HepG2 (cell line): ENCODE measurements around the gene TNFSF8. TPM values are rescaled to one million over a fixed set of nuclear protein-coding genes. Genes with fewer than 3 reads are reported as not detected.
A peak's percentile ranks its signal among the peaks of the same experiment; 100 is the strongest.

Experiments
- ATAC-seq: fragments of 200-7000 bp; cut with Tn5 transposase; 3 replicates; pipeline ENCODE4 v1.9.1; 2020; ENCODE audit warnings: mild to moderate bottlenecking, moderate library complexity
- BruUV-seq: library from RNA; stranded (reverse); fragments of 400-500 nt; replicated peaks from 2 replicates; lab custom pipeline; 2021; lab: Mats Ljungman, UMichigan
- CTCF ChIA-PET: fragments of 300-600 bp; formaldehyde crosslinking; extraction: SDS; loops from one replicate; lab custom pipeline; 2021; ENCODE audit warnings: low total read pairs, inconsistent platforms, low intra/inter-chr PET ratio; lab: Yijun Ruan, JAX
- POLR2A ChIA-PET: fragments of 350-600 bp; sonication (Branson Sonifier 250); formaldehyde crosslinking; loops from one replicate; lab custom pipeline; 2020; ENCODE audit warnings: antibody characterized with exemption, inconsistent platforms; lab: Yijun Ruan, JAX
- DNase-seq: peaks from one replicate; pipeline ENCODE4 v3.0.0-alpha.2; 2015; ENCODE audit warnings: low spot score
- FAIRE-seq: peaks from 3 replicates; lab custom pipeline; 2011; peaks lifted over from hg19 to GRCh38; lab: Jason Lieb, UNC
- H2AFZ ChIP-seq: one replicate; pipeline ENCODE4 v1.6.1; 2011; ENCODE audit warnings: low read length, inconsistent platforms
- H3K27ac ChIP-seq: fragments of 300-600 bp; 3 replicates; pipeline ENCODE4 v1.8.0; 2011; ENCODE audit warnings: mixed run types, mild to moderate bottlenecking, mixed read lengths, low read length, inconsistent platforms; ENCODE audit not compliant: insufficient read depth; ENCODE audit errors: extremely low read length
- H3K27me3 ChIP-seq, 2 experiments: fragments of 200-600 bp in 1 of 2; 2 replicates in 1 of 2; 3 replicates in 1 of 2; pipeline versions ENCODE4 v1.6.0 to v1.8.0; 2011; ENCODE audit warnings: low read length in 2 of 2, mild to moderate bottlenecking in 2 of 2, moderate library complexity in 2 of 2, inconsistent platforms in 1 of 2; ENCODE audit not compliant: insufficient read depth in 2 of 2, control insufficient read depth in 1 of 2
- H3K36me3 ChIP-seq, 2 experiments: fragments of 200-600 bp in 1 of 2; replicated peaks in 1 of 2; 2 replicates in 1 of 2; 3 replicates in 1 of 2; pipeline versions ENCODE4 v1.5.1 to v1.8.0; 2011; ENCODE audit warnings: low read length in 2 of 2, inconsistent platforms in 1 of 2; ENCODE audit not compliant: insufficient read depth in 2 of 2, control insufficient read depth in 1 of 2
- H3K4me1 ChIP-seq: 2 replicates; pipeline ENCODE4 v1.5.1; 2012; ENCODE audit warnings: low read length, inconsistent platforms; ENCODE audit not compliant: insufficient read depth
- H3K4me2 ChIP-seq: 2 replicates; pipeline ENCODE4 v1.6.0; 2011; ENCODE audit warnings: low read depth, low read length, inconsistent platforms
- H3K4me3 ChIP-seq, 3 experiments: fragments of 200-600 bp in 1 of 3; sonication (generic), shearing (Covaris generic) in 1 of 3; replicated peaks in 1 of 3; 2 replicates each; pipeline ENCODE4 v1.5.1; 2011 to 2016; ENCODE audit warnings: low read length in 3 of 3, inconsistent platforms in 2 of 3, low read depth in 2 of 3, mild to moderate bottlenecking in 2 of 3, control low read depth in 1 of 3, mixed read lengths in 1 of 3; ENCODE audit not compliant: insufficient read depth in 1 of 3
- H3K79me2 ChIP-seq: one replicate; pipeline ENCODE4 v1.6.1; 2011; ENCODE audit warnings: low read length, inconsistent platforms; ENCODE audit not compliant: insufficient read depth
- H3K9ac ChIP-seq: 2 replicates; pipeline ENCODE4 v1.6.0; 2011; ENCODE audit warnings: mild to moderate bottlenecking, low read depth, low read length, inconsistent platforms; ENCODE audit not compliant: insufficient read depth
- H3K9me3 ChIP-seq: 2 replicates; pipeline ENCODE4 v1.5.1; 2012; ENCODE audit warnings: mild to moderate bottlenecking, low read length
- H4K20me1 ChIP-seq: 2 replicates; pipeline ENCODE4 v1.6.0; 2011; ENCODE audit warnings: inconsistent platforms, mild to moderate bottlenecking, low read length, moderate library complexity; ENCODE audit not compliant: insufficient read depth
- CEBPB ChIP-seq: IDR thresholded peaks from 2 replicates; pipeline ENCODE4 v1.6.1; 2011; ENCODE audit warnings: low read depth, low read length, improper control_type of control experiment, borderline replicate concordance
- in situ Hi-C: cut with HindIII; loops from 2 replicates; pipeline ENCODE4 v1.10.0; 2017; ENCODE audit warnings: low pct_unique_long_range_greater_than_20kb; ENCODE audit not compliant: extremely low pct_ligation_motif_present
- intact Hi-C: fragments of 100-400 bp; cut with micrococcal nuclease; formaldehyde crosslinking; loops from one replicate; pipeline ENCODE4 v1.10.0; 2022; ENCODE audit not compliant: unreplicated experiment
- polyA plus RNA-seq, 8 experiments: library from polyadenylated mRNA; depleted of rRNA in 3 of 8; stranded (reverse) in 7 of 8; unstranded in 1 of 8; fragments of >200 nt; fragmentation: Illumina TruSeq in 4 of 8; extraction: Trizol in 4 of 8; gene quantifications; 2 replicates each; pipeline versions ENCODE4 v1.2.1 to v1.2.3, GENCODE V29; 2011 to 2016; ENCODE audit warnings: low read depth in 4 of 8, missing spikeins in 1 of 8, mixed read lengths in 1 of 8; ENCODE audit not compliant: insufficient read depth in 1 of 8
- total RNA-seq, 5 experiments: library from RNA; depleted of rRNA; stranded (reverse); fragments of >200 nt; fragmentation: Illumina TruSeq; extraction: Trizol; gene quantifications; 2 replicates each; pipeline ENCODE4 v1.2.3, GENCODE V29; 2016; ENCODE audit warnings: low read depth in 1 of 5
- TF ChIP-seq, protein P1 (sequence below), 2 experiments: fragments of 450-650 bp in 1 of 2; sonication (generic) in 1 of 2; formaldehyde crosslinking in 1 of 2; IDR thresholded peaks; 2 replicates each; pipeline versions ENCODE4 v1.6.1 to v1.8.0; 2016 to 2022; ENCODE audit warnings: antibody characterized with exemption in 1 of 2, mild to moderate bottlenecking in 1 of 2, missing genetic modification reagents in 1 of 2

TNFSF8 gene
- total and polyA plus RNA-seq, 2 of the 13 experiments (the other 11 are each of a cell fraction or from before 2014, with no cell fraction given): not detected

DNA sequence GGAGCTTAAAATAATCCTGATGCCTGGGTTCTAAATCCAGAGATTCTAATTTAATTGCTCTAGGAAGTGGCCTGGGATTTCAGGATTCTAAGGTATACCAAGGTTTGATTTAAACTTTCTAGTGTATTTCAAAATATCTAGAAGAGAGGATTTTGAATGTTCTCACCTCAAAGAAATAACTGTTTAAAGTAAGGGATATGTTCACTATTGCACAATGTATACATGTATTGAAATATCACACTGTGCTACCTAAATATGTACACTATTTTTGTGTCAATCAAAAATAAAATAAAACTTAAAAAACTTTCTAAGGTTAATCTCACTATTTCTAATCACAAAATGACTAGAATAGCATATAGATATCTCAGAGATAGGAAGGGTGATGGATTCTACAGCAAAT is 34.0 kb downstream of the TNFSF8 start:
- no peak overlapping the region for H3K4me2 ChIP-seq
- no peak overlapping the region for H3K27ac ChIP-seq
- no peak overlapping the region for H3K9ac ChIP-seq
- FAIRE-seq: no peak
- intact Hi-C loops: no loop called here
- no TSS peak for BruUV-seq
- H3K4me1 ChIP-seq: peaks cover 26% of the 10 kb centered on the region
- ATAC-seq: no peak
- no peak overlapping the region for H2AFZ ChIP-seq
- no peaks in the 10 kb centered on the region for H3K9me3 ChIP-seq
- CTCF ChIA-PET: no interaction called here
- DNase-seq: no peak
- no peaks in the 10 kb centered on the region for H4K20me1 ChIP-seq
- H3K4me3 ChIP-seq: no peak overlapping the region
- H3K27me3 ChIP-seq: no peaks in the 10 kb centered on the region
- in situ Hi-C loops: no loop called here
- TF ChIP-seq CEBPB: peak; percentile 49; the same call in 1 of the 2 replicates
- TF ChIP-seq, protein P1, sequence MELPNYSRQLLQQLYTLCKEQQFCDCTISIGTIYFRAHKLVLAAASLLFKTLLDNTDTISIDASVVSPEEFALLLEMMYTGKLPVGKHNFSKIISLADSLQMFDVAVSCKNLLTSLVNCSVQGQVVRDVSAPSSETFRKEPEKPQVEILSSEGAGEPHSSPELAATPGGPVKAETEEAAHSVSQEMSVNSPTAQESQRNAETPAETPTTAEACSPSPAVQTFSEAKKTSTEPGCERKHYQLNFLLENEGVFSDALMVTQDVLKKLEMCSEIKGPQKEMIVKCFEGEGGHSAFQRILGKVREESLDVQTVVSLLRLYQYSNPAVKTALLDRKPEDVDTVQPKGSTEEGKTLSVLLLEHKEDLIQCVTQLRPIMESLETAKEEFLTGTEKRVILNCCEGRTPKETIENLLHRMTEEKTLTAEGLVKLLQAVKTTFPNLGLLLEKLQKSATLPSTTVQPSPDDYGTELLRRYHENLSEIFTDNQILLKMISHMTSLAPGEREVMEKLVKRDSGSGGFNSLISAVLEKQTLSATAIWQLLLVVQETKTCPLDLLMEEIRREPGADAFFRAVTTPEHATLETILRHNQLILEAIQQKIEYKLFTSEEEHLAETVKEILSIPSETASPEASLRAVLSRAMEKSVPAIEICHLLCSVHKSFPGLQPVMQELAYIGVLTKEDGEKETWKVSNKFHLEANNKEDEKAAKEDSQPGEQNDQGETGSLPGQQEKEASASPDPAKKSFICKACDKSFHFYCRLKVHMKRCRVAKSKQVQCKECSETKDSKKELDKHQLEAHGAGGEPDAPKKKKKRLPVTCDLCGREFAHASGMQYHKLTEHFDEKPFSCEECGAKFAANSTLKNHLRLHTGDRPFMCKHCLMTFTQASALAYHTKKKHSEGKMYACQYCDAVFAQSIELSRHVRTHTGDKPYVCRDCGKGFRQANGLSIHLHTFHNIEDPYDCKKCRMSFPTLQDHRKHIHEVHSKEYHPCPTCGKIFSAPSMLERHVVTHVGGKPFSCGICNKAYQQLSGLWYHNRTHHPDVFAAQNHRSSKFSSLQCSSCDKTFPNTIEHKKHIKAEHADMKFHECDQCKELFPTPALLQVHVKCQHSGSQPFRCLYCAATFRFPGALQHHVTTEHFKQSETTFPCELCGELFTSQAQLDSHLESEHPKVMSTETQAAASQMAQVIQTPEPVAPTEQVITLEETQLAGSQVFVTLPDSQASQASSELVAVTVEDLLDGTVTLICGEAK (IDR thresholded peaks at IDR 0.05): no peak
- TF ChIP-seq, protein P1 (CRISPR knock-in tag; IDR thresholded peaks at IDR 0.05): no peak
- no peaks in the 10 kb centered on the region for H3K79me2 ChIP-seq
- H3K36me3 ChIP-seq: no peaks in the 10 kb centered on the region
- POLR2A ChIA-PET: no interaction called here
